GM12892 (cell line): ENCODE results near the gene CORT.

ENCODE experiments used
- POLR2A ChIP-seq: IDR thresholded peaks from 2 replicates; pipeline ENCODE4 v1.6.1; 2011; ENCODE audit warnings: low read depth, low read length, control low read depth
- POLR2AphosphoS5 ChIP-seq: IDR thresholded peaks from 2 replicates; pipeline ENCODE4 v1.6.1; 2011; ENCODE audit warnings: low read depth, low read length, control low read depth

GRCh38 chr1:10440305-10440704 lies 9.5 kb upstream of the CORT start:
- TF ChIP-seq POLR2A (no peak), POLR2AphosphoS5 (no peak)
